ENCODE data around the gene AFF3.
"Not testable (repeated sequence)": the region's sequence is repeated elsewhere in the genome, so short reads cannot be mapped to it uniquely, and the experiment has no call there.

AFF3 gene

GRCh38 chr2:100098855-100099254 lies 43.5 kb downstream of the AFF3 start:
- not testable (repeated sequence) for H3K4me1 ChIP-seq (ENCODE audit: insufficient read depth, low read length, severe bottlenecking); H3F3A ChIP-seq (ENCODE audit: insufficient read depth, low read length); H3K27ac ChIP-seq (ENCODE audit: low read depth, low read length, poor library complexity, severe bottlenecking); H3K79me2 ChIP-seq (ENCODE audit: insufficient read depth, low read length); H3K9me3 ChIP-seq (ENCODE audit: low read length); H3K4me2 ChIP-seq (ENCODE audit: low read length); H3K4me3 ChIP-seq (ENCODE audit: low read depth, low read length, poor library complexity, severe bottlenecking); H2AFZ ChIP-seq (ENCODE audit: low read length); H3K27me3 ChIP-seq (ENCODE audit: insufficient read depth, low read length); H3K9ac ChIP-seq (ENCODE audit: low read length); H4K20me1 ChIP-seq (ENCODE audit: insufficient read depth, low read length); H3K9me2 ChIP-seq (ENCODE audit: low read depth, low read length)
- H3K36me3 ChIP-seq (ENCODE audit: insufficient read depth, low read length): peaks cover 15% of the 10 kb centered on the region

DNA sequence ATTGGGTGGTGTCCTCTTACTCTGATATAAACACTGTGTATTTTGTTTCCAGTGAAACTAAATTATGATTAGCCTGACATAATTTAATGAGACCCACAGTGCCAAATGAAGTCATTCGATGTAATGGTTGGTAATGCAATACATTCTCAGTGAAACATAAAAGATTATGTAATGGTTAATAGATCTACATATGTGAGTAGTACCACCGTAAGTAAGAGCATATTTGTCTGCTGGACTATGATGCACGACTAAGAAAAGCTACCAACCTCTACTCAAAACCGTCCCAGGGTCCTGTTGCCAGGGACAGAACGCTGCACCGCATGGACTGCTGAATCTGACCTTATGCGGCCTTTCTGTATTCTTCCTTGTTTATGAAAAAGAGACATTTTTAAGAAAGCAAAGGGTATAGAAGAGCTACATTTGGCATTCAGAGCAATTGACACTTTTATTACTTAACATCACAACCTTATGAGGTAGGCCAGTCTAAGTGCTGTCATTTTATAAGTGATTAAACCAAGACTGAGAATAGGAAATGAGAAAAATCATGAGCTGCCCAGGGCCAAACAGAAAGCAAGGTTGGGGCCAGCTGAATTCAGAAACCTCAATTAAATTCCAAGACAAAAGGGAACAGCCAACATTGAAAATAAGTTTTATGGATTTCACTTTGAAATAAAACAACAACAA lies 44.6 kb downstream of the AFF3 start:
- H3F3A ChIP-seq (ENCODE audit: insufficient read depth, low read length); H3K27ac ChIP-seq (ENCODE audit: low read depth, low read length, poor library complexity, severe bottlenecking); H3K79me2 ChIP-seq (ENCODE audit: insufficient read depth, low read length); H3K9me2 ChIP-seq (ENCODE audit: low read depth, low read length); H3K27me3 ChIP-seq (ENCODE audit: insufficient read depth, low read length); H3K4me1 ChIP-seq (ENCODE audit: insufficient read depth, low read length, severe bottlenecking); H3K9ac ChIP-seq (ENCODE audit: low read length); H2AFZ ChIP-seq (ENCODE audit: low read length); H3K9me3 ChIP-seq (ENCODE audit: low read length); H3K4me3 ChIP-seq (ENCODE audit: low read depth, low read length, poor library complexity, severe bottlenecking); H4K20me1 ChIP-seq (ENCODE audit: insufficient read depth, low read length); H3K4me2 ChIP-seq (ENCODE audit: low read length): not testable (repeated sequence)
- H3K36me3 ChIP-seq (ENCODE audit: insufficient read depth, low read length): peaks cover 25% of the 10 kb centered on the region

- not testable (repeated sequence) for H3K79me2 ChIP-seq (ENCODE audit: insufficient read depth, low read length); H3K9me3 ChIP-seq (ENCODE audit: low read length); H2AFZ ChIP-seq (ENCODE audit: low read length); H3K27me3 ChIP-seq (ENCODE audit: insufficient read depth, low read length); H3F3A ChIP-seq (ENCODE audit: insufficient read depth, low read length); H3K4me2 ChIP-seq (ENCODE audit: low read length); H3K4me3 ChIP-seq (ENCODE audit: low read depth, low read length, poor library complexity, severe bottlenecking); H4K20me1 ChIP-seq (ENCODE audit: insufficient read depth, low read length); H3K9ac ChIP-seq (ENCODE audit: low read length); H3K4me1 ChIP-seq (ENCODE audit: insufficient read depth, low read length, severe bottlenecking); H3K9me2 ChIP-seq (ENCODE audit: low read depth, low read length); H3K27ac ChIP-seq (ENCODE audit: low read depth, low read length, poor library complexity, severe bottlenecking)
- peaks cover 34% of the 10 kb centered on the region for H3K36me3 ChIP-seq (ENCODE audit: insufficient read depth, low read length)
Measured at GRCh38 chr2:100095845-100096244, 46.5 kb downstream of the AFF3 start.

GRCh38 chr2:100091807-100092206 lies 50.6 kb downstream of the AFF3 start:
- H3K4me3 ChIP-seq (ENCODE audit: low read depth, low read length, poor library complexity, severe bottlenecking); H3K27me3 ChIP-seq (ENCODE audit: insufficient read depth, low read length): not testable (repeated sequence)
- peaks cover 48% of the 10 kb centered on the region for H3K36me3 ChIP-seq (ENCODE audit: insufficient read depth, low read length)

DNA sequence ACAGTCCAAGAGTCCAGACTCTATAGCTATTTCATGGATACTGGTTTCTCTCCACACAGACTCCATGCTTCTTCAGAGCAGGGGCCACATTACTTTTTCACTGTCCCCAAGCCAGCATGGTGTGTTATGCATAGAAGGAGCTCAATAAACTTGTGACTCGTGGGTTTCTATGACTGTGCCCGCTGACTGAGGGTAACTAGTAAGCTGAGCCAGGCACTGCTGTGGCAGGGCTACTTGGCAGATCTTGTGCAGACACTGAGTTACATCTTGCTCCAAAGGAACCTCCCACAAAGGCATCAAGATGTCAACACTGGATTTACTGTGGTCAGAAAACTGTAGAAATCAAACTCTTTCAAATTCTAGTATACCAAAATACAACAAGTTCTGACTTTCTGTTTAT lies 56.6 kb downstream of the AFF3 start:
- H3K36me3 ChIP-seq (ENCODE audit: insufficient read depth, low read length): peaks cover 29% of the 10 kb centered on the region
- H3K9ac ChIP-seq (ENCODE audit: low read length); H3K79me2 ChIP-seq (ENCODE audit: insufficient read depth, low read length); H3K27ac ChIP-seq (ENCODE audit: low read depth, low read length, poor library complexity, severe bottlenecking); H2AFZ ChIP-seq (ENCODE audit: low read length); H4K20me1 ChIP-seq (ENCODE audit: insufficient read depth, low read length); H3K27me3 ChIP-seq (ENCODE audit: insufficient read depth, low read length); H3K4me1 ChIP-seq (ENCODE audit: insufficient read depth, low read length, severe bottlenecking); H3K4me2 ChIP-seq (ENCODE audit: low read length); H3F3A ChIP-seq (ENCODE audit: insufficient read depth, low read length); H3K9me2 ChIP-seq (ENCODE audit: low read depth, low read length); H3K9me3 ChIP-seq (ENCODE audit: low read length); H3K4me3 ChIP-seq (ENCODE audit: low read depth, low read length, poor library complexity, severe bottlenecking): not testable (repeated sequence)

More at GRCh38 chr2:100091807-100092206, 50.6 kb downstream of the AFF3 start:
- H3K4me1 ChIP-seq (ENCODE audit: insufficient read depth, low read length, severe bottlenecking); H3K27ac ChIP-seq (ENCODE audit: low read depth, low read length, poor library complexity, severe bottlenecking); H3K4me2 ChIP-seq (ENCODE audit: low read length); H3K9ac ChIP-seq (ENCODE audit: low read length); H2AFZ ChIP-seq (ENCODE audit: low read length); H4K20me1 ChIP-seq (ENCODE audit: insufficient read depth, low read length); H3K9me2 ChIP-seq (ENCODE audit: low read depth, low read length); H3F3A ChIP-seq (ENCODE audit: insufficient read depth, low read length); H3K9me3 ChIP-seq (ENCODE audit: low read length); H3K79me2 ChIP-seq (ENCODE audit: insufficient read depth, low read length): not testable (repeated sequence)

DNA sequence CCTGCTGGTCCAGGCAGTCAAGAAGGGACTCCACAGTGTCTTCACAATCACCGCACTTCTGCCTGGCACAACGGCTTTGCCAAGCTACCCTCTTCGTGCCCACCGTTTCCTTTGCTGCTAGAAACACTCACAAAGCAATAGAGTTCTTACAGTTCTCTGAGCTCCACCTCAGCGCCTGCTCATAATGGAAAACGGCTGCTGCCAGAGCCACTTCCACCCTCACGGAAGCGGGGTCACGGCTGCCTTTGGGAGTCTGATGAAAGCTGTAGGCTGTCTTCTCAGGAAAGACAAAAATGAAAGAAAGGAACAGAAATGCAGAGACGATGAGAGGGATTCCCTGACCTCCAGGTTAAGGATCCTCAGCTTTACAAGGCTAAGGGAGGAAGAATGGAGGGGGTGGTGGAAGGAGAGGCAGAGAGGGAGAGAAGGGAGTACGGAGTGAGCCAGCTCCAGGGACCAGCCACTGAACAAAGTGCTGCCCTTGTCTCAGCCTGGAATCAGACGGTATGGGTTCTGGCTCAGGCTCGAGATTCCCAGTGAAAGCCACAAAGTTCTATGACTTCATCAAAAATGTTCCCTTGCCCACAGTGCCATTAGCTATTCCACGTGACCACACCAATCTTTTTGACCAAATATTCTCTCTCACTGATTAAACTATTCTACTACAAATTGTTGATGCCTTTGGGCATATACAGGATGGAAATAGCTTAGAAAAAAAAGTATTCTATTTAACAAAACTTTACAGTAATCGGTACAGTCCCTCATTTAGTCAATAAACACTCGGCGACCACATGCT lies 58.8 kb downstream of the AFF3 start:
- H3K4me1 ChIP-seq (ENCODE audit: insufficient read depth, low read length, severe bottlenecking); H4K20me1 ChIP-seq (ENCODE audit: insufficient read depth, low read length); H3K27me3 ChIP-seq (ENCODE audit: insufficient read depth, low read length); H3K9ac ChIP-seq (ENCODE audit: low read length); H3K9me3 ChIP-seq (ENCODE audit: low read length); H3K27ac ChIP-seq (ENCODE audit: low read depth, low read length, poor library complexity, severe bottlenecking); H3K4me2 ChIP-seq (ENCODE audit: low read length); H3K4me3 ChIP-seq (ENCODE audit: low read depth, low read length, poor library complexity, severe bottlenecking); H3F3A ChIP-seq (ENCODE audit: insufficient read depth, low read length); H3K79me2 ChIP-seq (ENCODE audit: insufficient read depth, low read length); H3K9me2 ChIP-seq (ENCODE audit: low read depth, low read length); H2AFZ ChIP-seq (ENCODE audit: low read length): not testable (repeated sequence)
- peaks cover 37% of the 10 kb centered on the region for H3K36me3 ChIP-seq (ENCODE audit: insufficient read depth, low read length)

DNA sequence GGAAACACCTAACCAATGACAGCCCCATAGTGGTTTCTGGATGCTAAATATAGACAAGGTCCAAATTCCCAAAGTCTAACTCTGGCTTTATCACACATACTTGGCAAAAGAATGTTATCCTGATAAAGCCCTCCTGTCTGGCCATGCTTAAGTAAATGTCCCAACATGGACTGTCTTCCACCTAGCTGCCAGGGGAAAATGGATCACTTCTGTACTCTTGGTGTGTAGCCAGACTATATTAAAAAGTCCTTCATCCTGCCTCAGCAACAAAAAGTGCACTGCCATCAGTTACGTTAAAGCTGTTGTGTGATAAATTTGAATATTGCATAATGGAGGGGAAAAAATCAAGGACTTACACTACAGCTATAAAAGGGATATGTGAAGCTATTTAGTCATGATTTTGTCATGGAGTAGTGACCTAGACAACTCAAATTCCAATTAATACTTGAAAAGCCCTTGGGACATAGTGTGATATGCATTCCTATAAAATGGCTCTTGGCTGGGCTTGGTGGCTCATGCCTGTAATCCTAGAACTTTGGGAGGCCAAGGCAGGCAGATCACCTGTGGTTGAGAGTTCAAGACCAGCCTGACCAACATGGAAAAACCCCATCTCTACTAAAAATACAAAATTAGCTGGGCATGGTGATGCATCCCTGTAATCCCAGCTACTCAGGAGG lies 60.0 kb downstream of the AFF3 start:
- not testable (repeated sequence) for H3K27me3 ChIP-seq (ENCODE audit: insufficient read depth, low read length); H3K4me3 ChIP-seq (ENCODE audit: low read depth, low read length, poor library complexity, severe bottlenecking); H3K9me2 ChIP-seq (ENCODE audit: low read depth, low read length); H3F3A ChIP-seq (ENCODE audit: insufficient read depth, low read length); H4K20me1 ChIP-seq (ENCODE audit: insufficient read depth, low read length); H3K4me2 ChIP-seq (ENCODE audit: low read length); H3K27ac ChIP-seq (ENCODE audit: low read depth, low read length, poor library complexity, severe bottlenecking); H3K9me3 ChIP-seq (ENCODE audit: low read length); H3K9ac ChIP-seq (ENCODE audit: low read length); H3K4me1 ChIP-seq (ENCODE audit: insufficient read depth, low read length, severe bottlenecking); H2AFZ ChIP-seq (ENCODE audit: low read length)
- H3K36me3 ChIP-seq (ENCODE audit: insufficient read depth, low read length): peaks cover 42% of the 10 kb centered on the region
- peaks cover 13% of the 10 kb centered on the region for H3K79me2 ChIP-seq (ENCODE audit: insufficient read depth, low read length)

Data from OCI-LY1 (cell line).